GM23248 (cell line): ENCODE results near the gene DUSP5. TPM values are rescaled to one million over a fixed set of nuclear protein-coding genes. Genes with fewer than 3 reads are reported as not detected.

ENCODE experiments used
- DNase-seq: peaks from one replicate; pipeline ENCODE4 v3.0.0-alpha.2; 2015
- H2AFZ ChIP-seq: fragments of 200-600 bp; sonication (generic); 2 replicates; pipeline ENCODE4 v1.6.1; 2016; ENCODE audit warnings: antibody characterized with exemption
- H3F3A ChIP-seq: fragments of 200-600 bp; sonication (generic); 2 replicates; pipeline ENCODE4 v1.6.1; 2016; ENCODE audit warnings: mild to moderate bottlenecking, antibody characterized with exemption, mixed run types; ENCODE audit not compliant: insufficient read depth
- H3K27ac ChIP-seq: fragments of 200-600 bp; sonication (generic); 2 replicates; pipeline ENCODE4 v1.5.1; 2016; ENCODE audit warnings: mild to moderate bottlenecking
- H3K27me3 ChIP-seq: fragments of 200-600 bp; sonication (generic); replicated peaks from 2 replicates; pipeline ENCODE4 v1.6.1; 2016; ENCODE audit warnings: mild to moderate bottlenecking; ENCODE audit not compliant: insufficient read depth
- H3K36me3 ChIP-seq: fragments of 200-600 bp; sonication (generic); 2 replicates; pipeline ENCODE4 v1.6.1; 2016; ENCODE audit warnings: low read depth, mild to moderate bottlenecking
- H3K4me1 ChIP-seq: fragments of 200-600 bp; sonication (generic); 2 replicates; pipeline ENCODE4 v1.6.1; 2016; ENCODE audit warnings: mild to moderate bottlenecking; ENCODE audit not compliant: insufficient read depth
- H3K4me2 ChIP-seq: fragments of 200-600 bp; sonication (generic); one replicate; pipeline ENCODE4 v1.6.1; 2016; ENCODE audit warnings: mild to moderate bottlenecking; ENCODE audit not compliant: unreplicated experiment
- H3K4me3 ChIP-seq: fragments of 200-600 bp; sonication (generic); 2 replicates; pipeline ENCODE4 v1.5.1; 2016; ENCODE audit warnings: mild to moderate bottlenecking
- H3K79me2 ChIP-seq: fragments of 200-600 bp; sonication (generic); 2 replicates; pipeline ENCODE4 v1.6.1; 2016; ENCODE audit warnings: mild to moderate bottlenecking; ENCODE audit not compliant: insufficient read depth
- H3K9ac ChIP-seq: fragments of 200-600 bp; sonication (generic); 2 replicates; pipeline ENCODE4 v1.6.1; 2016; ENCODE audit warnings: mild to moderate bottlenecking
- H3K9me2 ChIP-seq: fragments of 200-600 bp; sonication (generic); 2 replicates; pipeline ENCODE4 v1.6.1; 2016; ENCODE audit warnings: mixed run types, mild to moderate bottlenecking, moderate library complexity; ENCODE audit not compliant: insufficient read depth
- H3K9me3 ChIP-seq: fragments of 200-600 bp; sonication (generic); one replicate; pipeline ENCODE4 v1.6.1; 2017; ENCODE audit warnings: low read depth
- H4K20me1 ChIP-seq: fragments of 200-600 bp; sonication (generic); 2 replicates; pipeline ENCODE4 v1.6.0; 2016; ENCODE audit not compliant: insufficient read depth
- EZH2 ChIP-seq: fragments of 200-600 bp; sonication (generic); IDR thresholded peaks from 2 replicates; pipeline ENCODE4 v1.6.1; 2018; ENCODE audit warnings: antibody characterized with exemption, mild to moderate bottlenecking; ENCODE audit not compliant: insufficient read depth, poor library complexity, severe bottlenecking
- EZH2phosphoT487 ChIP-seq: fragments of 200-600 bp; sonication (generic); IDR thresholded peaks from 2 replicates; pipeline ENCODE4 v1.6.1; 2018; ENCODE audit warnings: antibody characterized with exemption, moderate library complexity, mild to moderate bottlenecking, low read depth; ENCODE audit not compliant: insufficient read depth
- WGBS, 2 experiments: methylation state at CpG; one replicate each; pipeline ENCODE4 v1.1.6; 2015 to 2017; ENCODE audit warnings: low lambda C conversion rate in 2 of 2, low coverage in 1 of 2; ENCODE audit errors: missing lambda C conversion rate in 2 of 2; 5-methylcytosine and 5-hydroxymethylcytosine counted together
- in situ Hi-C: fragments of 300-500 bp; cut with MboI; formaldehyde crosslinking; loops from 2 replicates; pipeline ENCODE4 v1.15.0; 2020
- polyA plus RNA-seq: library from polyadenylated mRNA; unstranded; fragments of >200 nt; fragmentation: Nextera tagmentation; extraction: Ambion mirVana; gene quantifications from 2 replicates; pipeline ENCODE4 v1.2.1, GENCODE V29; 2016
- total RNA-seq: library from RNA; depleted of rRNA; stranded (reverse); fragments of >200 nt; shearing (Covaris generic); gene quantifications from 2 replicates; pipeline ENCODE4 v1.2.3, GENCODE V29; 2014

DUSP5 gene
- total and polyA plus RNA-seq, 2 experiments from 2014 or later: 5.8 to 17.8 TPM

- H3F3A ChIP-seq: peaks cover 91% of the 10 kb centered on the region
- in situ Hi-C loops: no loop called here
- H2AFZ ChIP-seq: no peak overlapping the region
- TF ChIP-seq EZH2 (no peak), EZH2phosphoT487 (no peak)
- H3K27me3 ChIP-seq: no peaks in the 10 kb centered on the region
- H3K4me1 ChIP-seq: peaks cover 50% of the 10 kb centered on the region
- H3K27ac ChIP-seq: peak overlapping the region; percentile 95
- peaks cover 93% of the 10 kb centered on the region for H3K79me2 ChIP-seq
- H3K4me2 ChIP-seq: no peak overlapping the region
- no peak overlapping the region; the same call in 1 of the 2 replicates for H3K9ac ChIP-seq
- peaks cover 4% of the 10 kb centered on the region; the same call in 1 of the 2 replicates for H4K20me1 ChIP-seq
- no peak for DNase-seq
- H3K9me2 ChIP-seq: no peaks in the 10 kb centered on the region
- 78 to 79% methylated on average over 6 of the region's 6 CpGs for WGBS, 2 experiments
- peaks cover 46% of the 10 kb centered on the region for H3K36me3 ChIP-seq
- no peak overlapping the region for H3K4me3 ChIP-seq
- H3K9me3 ChIP-seq: no peaks in the 10 kb centered on the region
Observed at GRCh38 chr10:110505130-110505770, 7.5 kb downstream of the DUSP5 start.

GRCh38 chr10:110506448-110506847 lies 8.7 kb downstream of the DUSP5 start:
- 95 to 100% methylated on average over 2 of the region's 2 CpGs for WGBS, 2 experiments

GRCh38 chr10:110507346-110507745 lies 9.6 kb downstream of the DUSP5 start:
- peaks cover 93% of the 10 kb centered on the region for H3F3A ChIP-seq
- no peak overlapping the region for H2AFZ ChIP-seq
- no peak overlapping the region for H3K4me2 ChIP-seq
- H3K79me2 ChIP-seq: peaks cover 92% of the 10 kb centered on the region
- no peaks in the 10 kb centered on the region for H3K9me3 ChIP-seq
- no peaks in the 10 kb centered on the region for H3K9me2 ChIP-seq
- H3K36me3 ChIP-seq: peaks cover 58% of the 10 kb centered on the region
- H3K27me3 ChIP-seq: no peaks in the 10 kb centered on the region
- in situ Hi-C loops: no loop called here
- no peak overlapping the region for H3K9ac ChIP-seq
- H4K20me1 ChIP-seq: peaks cover 4% of the 10 kb centered on the region; the same call in 1 of the 2 replicates
- no peak for TF ChIP-seq EZH2phosphoT487
- no peak for TF ChIP-seq EZH2
- peaks cover 46% of the 10 kb centered on the region for H3K4me1 ChIP-seq
- H3K4me3 ChIP-seq: no peak overlapping the region
- no peak for DNase-seq
- no peak overlapping the region for H3K27ac ChIP-seq
- 97 to 99% methylated on average over 6 of the region's 6 CpGs for WGBS, 2 experiments

More at GRCh38 chr10:110506448-110506847, 8.7 kb downstream of the DUSP5 start:
- Histone ChIP-seq H3K4me2 (no peak overlapping the region), H2AFZ (no peak overlapping the region), H4K20me1 (peaks cover 4% of the 10 kb centered on the region; the same call in 1 of the 2 replicates), H3F3A (peaks cover 93% of the 10 kb centered on the region), H3K27me3 (no peaks in the 10 kb centered on the region), H3K36me3 (peaks cover 58% of the 10 kb centered on the region), H3K4me3 (no peak overlapping the region), H3K9me3 (no peaks in the 10 kb centered on the region), H3K9ac (no peak overlapping the region), H3K4me1 (peaks cover 46% of the 10 kb centered on the region), H3K79me2 (peaks cover 95% of the 10 kb centered on the region), H3K27ac (no peak overlapping the region), H3K9me2 (no peaks in the 10 kb centered on the region)
- no peak for DNase-seq
- TF ChIP-seq EZH2: no peak
- no peak for TF ChIP-seq EZH2phosphoT487
- in situ Hi-C loops: no loop called here

GRCh38 chr10:110508159-110508788 lies 10.6 kb downstream of the DUSP5 start:
- Histone ChIP-seq H3K36me3 (peaks cover 58% of the 10 kb centered on the region), H3K79me2 (peaks cover 83% of the 10 kb centered on the region), H3K27me3 (no peaks in the 10 kb centered on the region), H3K9me2 (no peaks in the 10 kb centered on the region), H2AFZ (no peak overlapping the region), H3K4me1 (peaks cover 44% of the 10 kb centered on the region), H3K27ac (no peak overlapping the region), H3K9me3 (no peaks in the 10 kb centered on the region), H3F3A (peaks cover 91% of the 10 kb centered on the region), H3K4me3 (no peak overlapping the region), H3K9ac (no peak overlapping the region), H3K4me2 (no peak overlapping the region), H4K20me1 (peaks cover 4% of the 10 kb centered on the region; the same call in 1 of the 2 replicates)
- DNase-seq: no peak
- in situ Hi-C loops: no loop called here
- TF ChIP-seq EZH2: no peak
- TF ChIP-seq EZH2phosphoT487: no peak
- WGBS, 2 experiments: 92 to 93% methylated on average over 9 of the region's 9 CpGs
